Renal cortex interstitium (tissue), 11 donors: ENCODE measurements around the gene ARHGEF4. TPM values are rescaled to one million over a fixed set of nuclear protein-coding genes. Genes with fewer than 3 reads are reported as not detected.
A peak's percentile ranks its signal among the peaks of the same experiment; 100 is the strongest.

Experiments
- DNase-seq, 11 donors: peaks; one replicate each; pipeline ENCODE4 v3.0.0-alpha.2; 2013; ENCODE audit warnings: low read depth in 9 of 11, low spot score in 4 of 11; ENCODE audit errors: extremely low read depth in 1 of 11
- polyA plus RNA-seq, 3 donors: library from polyadenylated mRNA; unstranded; fragments of 120-200 nt; gene quantifications; one replicate each; pipeline ENCODE4 v1.2.1, GENCODE V29; 2013; ENCODE audit not compliant: insufficient read length in 3 of 3

ARHGEF4 gene
- polyA plus RNA-seq, 3 donors: 5.3 to 8.4 (median 8.3) TPM

- DNase-seq: no peak
Measured at GRCh38 chr2:130845505-130846085, 8.9 kb downstream of the ARHGEF4 start.

- no peak for DNase-seq
Measured at GRCh38 chr2:130846233-130846632, 9.5 kb downstream of the ARHGEF4 start.

GRCh38 chr2:130846686-130847375 lies 10.1 kb downstream of the ARHGEF4 start:
- DNase-seq: no peak

- DNase-seq: no peak
Measured at GRCh38 chr2:130847776-130848525, 11.2 kb downstream of the ARHGEF4 start.

- no peak for DNase-seq
Measured at GRCh38 chr2:130848526-130849210, 12.0 kb downstream of the ARHGEF4 start.

- no peak for DNase-seq
Measured at GRCh38 chr2:130849896-130850787, 13.4 kb downstream of the ARHGEF4 start.

- no peak for DNase-seq
Measured at GRCh38 chr2:130850788-130851623, 14.3 kb downstream of the ARHGEF4 start.

- DNase-seq: no peak
Measured at GRCh38 chr2:130851624-130852382, 15.1 kb downstream of the ARHGEF4 start.

GRCh38 chr2:130852521-130853115 lies 15.9 kb downstream of the ARHGEF4 start:
- no peak for DNase-seq

GRCh38 chr2:130853391-130853790 lies 16.7 kb downstream of the ARHGEF4 start:
- DNase-seq: no peak

GRCh38 chr2:130854301-130854700 lies 17.6 kb downstream of the ARHGEF4 start:
- DNase-seq: no peak

GRCh38 chr2:130864830-130865800 lies 28.4 kb downstream of the ARHGEF4 start:
- DNase-seq: peak in 1 of 11 donors; percentile 6

GRCh38 chr2:130869441-130870160 lies 32.9 kb downstream of the ARHGEF4 start:
- no peak for DNase-seq

GRCh38 chr2:130870161-130870485 lies 33.4 kb downstream of the ARHGEF4 start:
- no peak for DNase-seq

GRCh38 chr2:130870779-130871178 lies 34.1 kb downstream of the ARHGEF4 start:
- no peak for DNase-seq
